ENCODE results near the gene ZNF618.

DNA sequence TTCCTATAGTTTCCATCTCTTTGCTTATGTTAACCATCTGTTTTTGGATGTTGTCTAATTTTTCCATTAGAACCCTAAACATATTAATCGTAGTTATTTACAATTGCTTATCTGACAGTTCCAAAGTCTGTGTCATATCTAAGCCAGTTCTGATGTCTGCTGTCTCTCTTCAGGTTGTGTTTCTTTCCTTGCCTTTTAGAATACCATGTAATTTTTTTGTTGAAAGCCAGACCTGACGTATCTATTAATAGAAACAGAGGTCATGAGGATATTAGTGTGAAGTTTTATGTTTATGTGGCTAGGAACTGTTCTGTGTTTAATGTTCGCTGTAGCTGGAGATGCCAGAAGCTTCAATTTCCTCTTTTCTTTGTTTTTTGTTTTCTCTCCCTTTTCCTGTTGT, 52.2 kb downstream of the ZNF618 start:
- TF ChIP-seq CTCF (conservative IDR thresholded peaks at IDR 0.05; ENCODE audit: low read length) = no peak
- TF ChIP-seq EZH2phosphoT487 (IDR thresholded peaks at IDR 0.05; ENCODE audit: borderline replicate concordance) = no peak
